Measurements from ENCODE around the gene C12orf54. TPM values are rescaled to one million over a fixed set of nuclear protein-coding genes. Genes with fewer than 3 reads are reported as not detected.
"Not testable (repeated sequence)": the region's sequence is repeated elsewhere in the genome, so short reads cannot be mapped to it uniquely, and the experiment has no call there.

Gene C12orf54
- total RNA-seq, 4 donors from 2014 or later, result 0.99 to 2.0 (median 1.5) TPM; not detected in 1

GRCh38 chr12:48486261-48486660, 4.0 kb downstream of the C12orf54 start:
- no peak for DNase-seq
- H3K27me3 ChIP-seq, result no peaks in the 10 kb centered on the region
- H3K4me3 ChIP-seq, result no peak overlapping the region
- peaks cover 0 to 53% (median 21%) of the 10 kb centered on the region in 3 donors for H3K4me1 ChIP-seq
- 35 to 47% methylated on average over 2 of the region's 2 CpGs for WGBS, 2 donors
- TF ChIP-seq CTCF (IDR thresholded peaks at IDR 0.05) (no peak), POLR2A (IDR thresholded peaks at IDR 0.05) (no peak)
- peak overlapping the region; percentile 72 to 84 (median 80) for H3K27ac ChIP-seq
- H3K9me3 ChIP-seq, result no peaks in the 10 kb centered on the region
- no peaks in the 10 kb centered on the region for H3K36me3 ChIP-seq
- intact Hi-C loops (cut with DNase I), result no loop called here

GRCh38 chr12:48486679-48487078, 4.4 kb downstream of the C12orf54 start:
- Histone ChIP-seq H3K27me3 (no peaks in the 10 kb centered on the region), H3K4me1 (peaks cover 0 to 53% (median 21%) of the 10 kb centered on the region in 3 donors), H3K4me3 (no peak overlapping the region), H3K27ac (peak overlapping the region; percentile 72 to 84 (median 80)), H3K9me3 (no peaks in the 10 kb centered on the region), H3K36me3 (no peaks in the 10 kb centered on the region)
- WGBS, 2 donors, result 38 to 40% methylated on average over 5 of the region's 5 CpGs
- no peak for TF ChIP-seq POLR2A (IDR thresholded peaks at IDR 0.05)
- TF ChIP-seq CTCF (IDR thresholded peaks at IDR 0.05), result no peak
- intact Hi-C loops (cut with DNase I), result no loop called here
- DNase-seq, result no peak

- 20 to 34% methylated on average over 2 of the region's 2 CpGs for WGBS, 2 donors
- Histone ChIP-seq H3K4me1 (peaks cover 0 to 53% (median 21%) of the 10 kb centered on the region in 3 donors), H3K9me3 (no peaks in the 10 kb centered on the region), H3K4me3 (no peak overlapping the region), H3K27me3 (no peaks in the 10 kb centered on the region), H3K36me3 (no peaks in the 10 kb centered on the region), H3K27ac (peak overlapping the region; percentile 45 to 84 (median 78))
- TF ChIP-seq POLR2A (IDR thresholded peaks at IDR 0.05) (no peak), CTCF (IDR thresholded peaks at IDR 0.05) (no peak)
- intact Hi-C loops (cut with DNase I), result no loop called here
- no peak for DNase-seq
Measured at GRCh38 chr12:48489012-48489411, 6.7 kb downstream of the C12orf54 start.

GRCh38 chr12:48489456-48489855, 7.2 kb downstream of the C12orf54 start:
- DNase-seq; H3K27me3 ChIP-seq; intact Hi-C loops (cut with DNase I); H3K9me3 ChIP-seq; H3K4me3 ChIP-seq; H3K36me3 ChIP-seq: not testable (repeated sequence)
- 38 to 67% methylated on average over 5 to 6 of the region's 7 CpGs for WGBS, 2 donors
- H3K4me1 ChIP-seq, result peaks cover 0 to 53% (median 21%) of the 10 kb centered on the region in 3 donors
- H3K27ac ChIP-seq, result peak overlapping the region; percentile 45 to 84 (median 78)

- no CpG with 5 or more reads among the region's 32 CpGs for WGBS, 2 donors
- H3K36me3 ChIP-seq; H3K27ac ChIP-seq; H3K27me3 ChIP-seq; H3K9me3 ChIP-seq; intact Hi-C loops (cut with DNase I); H3K4me3 ChIP-seq; DNase-seq; H3K4me1 ChIP-seq: not testable (repeated sequence)
Measured at GRCh38 chr12:48500281-48500680, 18.0 kb downstream of the C12orf54 start.

GRCh38 chr12:48506836-48507235, 24.5 kb downstream of the C12orf54 start:
- H3K36me3 ChIP-seq; H3K4me3 ChIP-seq; DNase-seq; H3K27ac ChIP-seq; H3K27me3 ChIP-seq; H3K4me1 ChIP-seq; intact Hi-C loops (cut with DNase I); H3K9me3 ChIP-seq: not testable (repeated sequence)
- 25 to 36% methylated on average over 2 of the region's 2 CpGs for WGBS, 2 donors

GRCh38 chr12:48508987-48509386, 26.7 kb downstream of the C12orf54 start:
- TF ChIP-seq POLR2A (IDR thresholded peaks at IDR 0.05) (no peak), CTCF (IDR thresholded peaks at IDR 0.05) (no peak)
- Histone ChIP-seq H3K27me3 (no peaks in the 10 kb centered on the region), H3K27ac (no peak overlapping the region), H3K36me3 (no peaks in the 10 kb centered on the region), H3K4me3 (no peak overlapping the region), H3K4me1 (peaks cover 0 to 8% (median 0%) of the 10 kb centered on the region in 3 donors), H3K9me3 (no peaks in the 10 kb centered on the region)
- intact Hi-C loops (cut with DNase I), result no loop called here
- no peak for DNase-seq
- WGBS, 2 donors, result 72 to 88% methylated on average over 2 of the region's 2 CpGs

All from esophagus squamous epithelium (tissue), 5 donors.